Activated CD8-positive, alpha-beta T cell treated with anti-CD3 and anti-CD28 coated beads, Interleukin-2, amount 10 ng/mL, durations not matched to agents 7 days and 5 days (primary cell): ENCODE measurements around the gene ZNF837. TPM values are rescaled to one million over a fixed set of nuclear protein-coding genes. Genes with fewer than 3 reads are reported as not detected.

Experiments
- ATAC-seq: fragments of 150-1000 bp; cut with Tn5 transposase; one replicate; pipeline ENCODE4 v1.10.0; 2021; ENCODE audit warnings: moderate library complexity
- CTCF ChIA-PET: fragments of 350-600 bp; sonication (Branson Sonifier 250); formaldehyde crosslinking; loops from one replicate; lab custom pipeline; 2021; ENCODE audit warnings: antibody characterized with exemption; lab: Charles Lee
- POLR2A ChIA-PET: fragments of 350-600 bp; sonication (Branson Sonifier 250); formaldehyde crosslinking; loops from one replicate; lab custom pipeline; 2021; ENCODE audit warnings: antibody characterized with exemption; lab: Charles Lee
- DNase-seq: peaks from one replicate; pipeline ENCODE4 v3.0.0-alpha.2; 2020
- H3K27ac Mint-ChIP-seq: one replicate; pipeline ENCODE4 v1.8.0; 2021; ENCODE audit warnings: mild to moderate bottlenecking, mixed read lengths
- H3K27me3 Mint-ChIP-seq: one replicate; pipeline ENCODE4 v1.8.0; 2021; ENCODE audit warnings: low read depth, mixed read lengths
- H3K36me3 Mint-ChIP-seq: one replicate; pipeline ENCODE4 v1.8.0; 2021; ENCODE audit warnings: low read depth, mixed read lengths
- H3K4me1 Mint-ChIP-seq: one replicate; pipeline ENCODE4 v1.8.0; 2021; ENCODE audit warnings: low read depth, mixed read lengths
- H3K4me3 Mint-ChIP-seq: one replicate; pipeline ENCODE4 v1.8.0; 2021; ENCODE audit warnings: mild to moderate bottlenecking, mixed read lengths
- H3K9me3 Mint-ChIP-seq: one replicate; pipeline ENCODE4 v1.8.0; 2022; ENCODE audit warnings: mixed read lengths; ENCODE audit not compliant: insufficient read depth
- total RNA-seq, 2 experiments: library from RNA; stranded (reverse); gene quantifications; one replicate each; pipeline ENCODE4 v1.2.3, GENCODE V29; 2021

Gene ZNF837
- 1 to 10 TPM; 1.3 to 1.5 TPM for total RNA-seq

DNA sequence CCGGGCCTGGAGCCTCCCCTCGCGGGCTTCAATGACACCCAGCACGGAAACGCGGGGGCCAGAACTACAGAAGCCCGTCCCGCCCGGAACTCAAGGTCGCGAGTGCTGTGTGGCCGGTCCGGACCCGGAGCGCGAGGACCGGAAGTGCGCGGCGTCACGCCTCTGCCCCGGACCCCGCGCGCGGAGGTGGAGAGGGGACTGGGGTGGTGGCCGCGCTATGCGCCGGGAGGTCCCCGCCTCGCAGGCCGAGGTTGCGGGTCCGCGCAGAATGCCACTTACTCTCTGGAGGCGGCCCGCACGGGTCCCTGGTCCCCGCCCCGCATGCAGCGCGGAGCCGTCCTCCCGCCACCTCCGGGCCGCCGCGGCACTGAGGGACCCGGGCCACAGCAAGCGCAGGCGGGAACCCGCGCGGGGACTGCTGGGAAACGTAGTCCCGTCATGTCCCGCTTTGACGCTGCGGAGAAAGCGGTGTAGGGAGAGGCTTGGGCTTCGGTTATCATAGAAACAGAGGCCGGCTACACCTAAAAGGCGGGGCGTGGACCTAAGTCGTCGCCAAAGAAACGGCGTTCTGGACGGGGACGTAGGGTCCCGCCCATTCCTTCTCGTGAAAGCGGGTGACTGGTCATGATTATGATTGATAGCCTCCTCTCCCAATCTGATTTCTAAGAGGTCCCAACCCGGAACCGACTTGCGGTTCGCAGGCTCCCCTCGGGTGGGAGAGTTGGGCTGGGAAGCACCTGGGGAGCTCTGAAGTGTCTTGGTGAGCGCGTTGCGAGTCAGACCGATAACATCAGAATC lies at the start of gene ZNF837:
ZNF837 (minus strand) TSS at position 369 of the 798 bp plus-strand sequence. CDS start 11,698 bp downstream, outside the sequence.
- Mint-ChIP-seq H3K36me3 (no peaks in the 10 kb centered on the region), H3K4me1 (peaks cover 39% of the 10 kb centered on the region), H3K9me3 (no peaks in the 10 kb centered on the region), H3K27ac (peak within 1 kb of the TSS; percentile 94), H3K27me3 (no peaks in the 10 kb centered on the region), H3K4me3 (peak within 1 kb of the TSS; percentile 82)
- ATAC-seq (peak; percentile 90), DNase-seq (peak; percentile 99)
- POLR2A ChIA-PET: interaction anchor here (1.0 to 1.5 kb wide), 2 partner anchors 18 to 24 kb away, joined by 3 to 15 read pairs; partner anchors contain the start of gene ZNF497
- CTCF ChIA-PET: interaction anchor here (0.7 kb wide), 1 partner anchor 28 kb away, joined by 3 read pairs; the partner anchor contains the start of gene ZNF584

- peaks cover 50% of the 10 kb centered on the region for H3K36me3 Mint-ChIP-seq
- no peaks in the 10 kb centered on the region for H3K27me3 Mint-ChIP-seq
- ATAC-seq: no peak
- ChIA-PET CTCF (no interaction called here), POLR2A (no interaction called here)
- no peaks in the 10 kb centered on the region for H3K4me1 Mint-ChIP-seq
- peaks cover 37% of the 10 kb centered on the region for H3K9me3 Mint-ChIP-seq
- no peak for DNase-seq
- H3K4me3 Mint-ChIP-seq: no peak overlapping the region
- no peak overlapping the region for H3K27ac Mint-ChIP-seq
Observed at GRCh38 chr19:58429745-58430144, 48.9 kb upstream of the ZNF837 start.

DNA sequence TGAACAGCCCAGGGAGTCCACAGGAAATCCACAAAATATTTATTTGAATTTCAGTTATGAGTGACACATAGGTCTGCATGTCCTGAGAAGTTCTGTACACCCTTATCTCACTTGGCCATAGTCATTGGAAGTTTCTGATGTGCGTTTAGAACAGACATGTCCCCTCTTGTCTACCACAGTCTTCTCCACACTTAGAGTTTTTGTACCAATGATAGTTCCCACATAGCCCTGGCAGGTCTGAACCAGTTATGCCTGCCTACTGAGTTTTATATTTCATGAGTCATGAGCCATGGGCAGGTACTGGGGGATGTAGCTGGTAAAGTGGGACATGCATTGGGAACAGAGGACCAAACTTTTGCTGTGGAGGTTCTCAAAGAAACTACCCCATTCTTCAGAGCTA lies 47.8 kb upstream of the ZNF837 start:
- DNase-seq: no peak
- Mint-ChIP-seq H3K27ac (no peak overlapping the region), H3K27me3 (no peaks in the 10 kb centered on the region), H3K36me3 (peaks cover 38% of the 10 kb centered on the region), H3K4me1 (no peaks in the 10 kb centered on the region), H3K4me3 (no peak overlapping the region), H3K9me3 (peaks cover 29% of the 10 kb centered on the region)
- ChIA-PET CTCF (no interaction called here), POLR2A (no interaction called here)
- ATAC-seq: no peak

DNA sequence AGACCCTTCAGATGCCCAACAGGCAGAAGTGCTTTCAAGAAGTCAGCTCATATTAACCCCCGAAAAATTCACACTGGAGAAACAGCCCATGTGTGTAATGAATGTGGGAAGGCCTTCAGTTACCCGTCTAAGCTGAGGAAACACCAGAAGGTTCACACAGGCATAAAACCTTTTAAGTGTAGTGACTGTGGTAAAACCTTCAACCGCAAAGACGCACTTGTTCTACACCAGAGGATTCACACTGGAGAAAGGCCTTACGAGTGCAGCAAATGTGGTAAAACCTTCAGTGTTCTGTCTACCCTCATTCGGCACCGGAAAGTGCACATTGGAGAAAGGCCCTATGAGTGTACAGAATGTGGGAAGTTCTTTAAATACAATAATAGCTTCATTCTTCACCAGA lies 36.2 kb upstream of the ZNF837 start:
- Mint-ChIP-seq H3K27ac (no peak overlapping the region), H3K4me3 (no peak overlapping the region), H3K27me3 (no peaks in the 10 kb centered on the region), H3K9me3 (no peaks in the 10 kb centered on the region), H3K36me3 (peaks cover 44% of the 10 kb centered on the region), H3K4me1 (no peaks in the 10 kb centered on the region)
- DNase-seq (no peak), ATAC-seq (no peak)
- ChIA-PET CTCF (interaction anchor here (1.8 kb wide), 1 partner anchor 9 kb away, joined by 4 read pairs; the partner anchor contains the start of gene ZNF584), POLR2A (interaction anchor here (0.7 kb wide), 1 partner anchor 55 kb away, joined by 3 read pairs; no protein-coding TSS in a partner anchor)

DNA sequence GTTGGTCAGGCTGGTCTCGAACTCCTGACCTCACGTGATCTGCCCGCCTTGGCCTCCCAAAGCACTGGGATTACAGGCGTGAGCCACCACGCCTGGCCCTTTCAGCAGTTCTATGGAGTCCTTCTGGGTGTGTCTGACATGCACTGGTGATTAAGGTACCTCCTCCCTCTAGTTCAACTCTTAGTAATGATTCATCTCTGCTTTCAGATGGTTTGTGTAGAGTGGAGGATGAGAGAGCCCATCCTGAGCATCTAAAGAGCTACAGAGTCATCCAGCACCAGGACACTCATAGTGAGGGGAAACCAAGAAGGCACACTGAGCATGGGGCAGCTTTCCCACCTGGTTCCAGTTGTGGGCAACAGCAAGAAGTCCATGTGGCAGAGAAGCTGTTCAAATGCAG lies 35.8 kb upstream of the ZNF837 start:
- Mint-ChIP-seq H3K4me3 (no peak overlapping the region), H3K27ac (no peak overlapping the region), H3K27me3 (no peaks in the 10 kb centered on the region), H3K36me3 (peaks cover 43% of the 10 kb centered on the region), H3K4me1 (no peaks in the 10 kb centered on the region), H3K9me3 (no peaks in the 10 kb centered on the region)
- ATAC-seq (no peak), DNase-seq (no peak)
- ChIA-PET POLR2A (interaction anchor here (0.7 kb wide), 1 partner anchor 55 kb away, joined by 3 read pairs; no protein-coding TSS in a partner anchor), CTCF (interaction anchor here (1.8 kb wide), 1 partner anchor 8 kb away, joined by 4 read pairs; the partner anchor contains the start of gene ZNF584)

DNA sequence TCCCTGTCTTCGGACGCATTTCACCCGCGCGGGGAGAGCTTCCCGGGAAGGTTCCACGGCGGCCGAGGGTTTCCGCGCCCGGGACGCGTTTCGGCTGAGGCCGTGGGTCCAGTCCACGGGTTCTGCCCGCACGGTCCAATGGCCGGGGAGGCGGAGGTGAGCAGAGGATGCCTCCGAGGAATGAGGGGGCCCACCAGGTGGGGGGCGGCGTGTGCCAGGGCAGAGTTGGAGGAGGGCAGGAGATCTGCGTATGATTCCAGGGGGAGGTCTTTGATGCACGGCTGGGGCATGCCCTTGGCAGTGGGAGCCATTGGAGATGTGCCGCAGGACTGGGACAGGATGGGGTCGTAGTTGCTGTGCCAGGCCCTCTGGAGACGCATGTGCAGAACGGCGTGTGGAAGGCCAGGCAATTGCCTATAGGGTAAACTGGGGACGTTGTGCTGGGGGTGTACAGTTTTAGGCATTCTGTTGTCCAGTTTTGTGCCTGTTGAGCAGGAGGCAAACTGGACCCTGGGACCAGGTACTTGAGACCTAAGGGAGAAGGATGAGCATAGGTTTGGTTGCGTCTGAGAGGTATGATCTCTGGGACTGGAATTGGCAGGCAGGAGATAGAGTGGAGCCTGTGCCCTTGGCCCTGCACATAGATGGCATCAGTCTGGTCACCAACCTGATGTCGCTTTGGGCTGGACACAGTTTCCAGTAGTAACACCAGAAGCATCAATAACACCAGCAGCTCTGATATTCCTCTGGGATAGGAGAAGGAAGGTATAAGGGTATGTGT lies 28.4 kb upstream of the ZNF837 start:
- Mint-ChIP-seq H3K27me3 (no peaks in the 10 kb centered on the region), H3K36me3 (peaks cover 15% of the 10 kb centered on the region), H3K4me1 (peaks cover 33% of the 10 kb centered on the region), H3K9me3 (no peaks in the 10 kb centered on the region), H3K4me3 (peak overlapping the region; percentile 96), H3K27ac (peak overlapping the region; percentile 68)
- DNase-seq: peak; percentile 43
- CTCF ChIA-PET: interaction anchor here (0.6 to 1.5 kb wide), 9 partner anchors 8 to 105 kb away, joined by 3 to 4 read pairs (median 3); partner anchors contain the start of gene ZNF497
- POLR2A ChIA-PET: interaction anchor here (0.8 to 1.0 kb wide), 2 partner anchors 31 to 146 kb away, joined by 3 to 4 read pairs; partner anchors contain the start of genes CHMP2A and ZNF132
- ATAC-seq: peak; percentile 20

DNA sequence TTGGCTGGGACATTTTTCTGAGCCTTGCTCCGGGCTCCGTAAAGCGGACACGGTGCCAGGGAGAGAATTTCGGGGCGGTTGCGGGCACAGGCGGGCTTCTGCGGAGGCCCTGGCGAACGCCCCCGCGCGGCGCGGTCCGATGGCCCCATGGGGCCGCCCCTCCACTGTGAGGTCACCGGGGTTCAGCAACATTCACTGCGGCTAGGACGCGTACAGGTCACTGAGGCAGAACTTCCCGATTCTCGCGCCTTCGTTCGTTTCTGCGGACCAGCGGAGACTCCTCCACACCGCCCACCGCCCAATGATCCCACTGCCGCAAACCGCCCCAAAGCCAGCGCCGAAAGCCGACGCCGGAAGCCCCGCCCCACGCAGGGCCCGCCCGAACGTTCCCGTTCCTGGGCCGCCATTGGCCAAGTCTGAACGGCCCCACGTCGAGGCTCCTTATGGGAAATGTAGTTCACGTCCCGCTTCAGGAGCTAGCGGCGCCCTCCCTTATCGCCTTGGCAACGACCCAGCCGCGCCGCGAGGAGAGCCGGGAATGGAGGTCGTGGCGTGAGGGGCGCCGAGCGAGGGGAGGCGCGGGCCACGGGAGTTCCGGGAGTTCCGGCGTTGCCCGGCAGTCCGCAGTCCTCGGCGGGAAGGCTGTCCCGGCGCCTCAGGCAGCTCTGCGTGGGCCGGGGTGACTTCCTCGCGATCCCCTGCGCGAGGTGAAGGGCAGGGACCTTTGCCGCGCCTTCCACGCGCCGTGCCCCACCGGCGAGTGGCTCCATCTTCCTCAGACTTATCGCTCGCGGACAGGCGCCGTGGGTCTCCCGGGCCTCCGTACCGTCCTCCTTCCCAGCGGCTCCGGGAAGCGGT lies 27.6 kb upstream of the ZNF837 start, which contains the start of gene ZNF584:
ZNF584 (plus strand) TSS at position 498 of the 858 bp plus-strand sequence. CDS start 499 bp downstream, outside the sequence.
- peaks cover 38% of the 10 kb centered on the region for H3K4me1 Mint-ChIP-seq
- peak within 1 kb of the TSS; percentile 95 for H3K27ac Mint-ChIP-seq
- H3K9me3 Mint-ChIP-seq: no peaks in the 10 kb centered on the region
- H3K4me3 Mint-ChIP-seq: peak within 1 kb of the TSS; percentile 96
- DNase-seq (peak; percentile 96), ATAC-seq (peak; percentile 95)
- no peaks in the 10 kb centered on the region for H3K27me3 Mint-ChIP-seq
- POLR2A ChIA-PET: interaction anchor here (0.8 to 1.0 kb wide), 2 partner anchors 32 to 147 kb away, joined by 3 to 4 read pairs; partner anchors contain the start of genes CHMP2A and ZNF132
- CTCF ChIA-PET: interaction anchor here (0.6 to 1.4 kb wide), 8 partner anchors 9 to 106 kb away, joined by 3 to 4 read pairs (median 3); partner anchors contain the start of gene ZNF497
- H3K36me3 Mint-ChIP-seq: peaks cover 12% of the 10 kb centered on the region

GRCh38 chr19:58407658-58408151 lies 26.9 kb upstream of the ZNF837 start:
- peak; percentile 7 for ATAC-seq
- no peaks in the 10 kb centered on the region for H3K9me3 Mint-ChIP-seq
- peak overlapping the region; percentile 95 for H3K27ac Mint-ChIP-seq
- CTCF ChIA-PET: interaction anchor here (1.0 to 1.1 kb wide), 3 partner anchors 10 to 112 kb away, joined by 3 to 4 read pairs (median 4); partner anchors contain the start of gene ZBTB45
- POLR2A ChIA-PET: interaction anchor here (1.0 kb wide), 1 partner anchor 32 kb away, joined by 4 read pairs; the partner anchor contains the start of gene ZNF132
- H3K4me3 Mint-ChIP-seq: peak overlapping the region; percentile 96
- H3K4me1 Mint-ChIP-seq: peaks cover 42% of the 10 kb centered on the region
- H3K27me3 Mint-ChIP-seq: no peaks in the 10 kb centered on the region
- DNase-seq: peak; percentile 31
- H3K36me3 Mint-ChIP-seq: peaks cover 12% of the 10 kb centered on the region

GRCh38 chr19:58406818-58407657 lies 26.2 kb upstream of the ZNF837 start:
- DNase-seq (no peak), ATAC-seq (no peak)
- no peaks in the 10 kb centered on the region for H3K9me3 Mint-ChIP-seq
- H3K4me3 Mint-ChIP-seq: peak overlapping the region; percentile 96
- POLR2A ChIA-PET: interaction anchor here (0.7 kb wide), 1 partner anchor 20 kb away, joined by 3 read pairs; the partner anchor contains the start of gene RPS5
- H3K27me3 Mint-ChIP-seq: no peaks in the 10 kb centered on the region
- peak overlapping the region; percentile 95 for H3K27ac Mint-ChIP-seq
- CTCF ChIA-PET: interaction anchor here (1.1 kb wide), 2 partner anchors 80 to 113 kb away, joined by 3 read pairs; partner anchors contain the start of genes ZBTB45 and ZSCAN22
- H3K4me1 Mint-ChIP-seq: peaks cover 42% of the 10 kb centered on the region
- H3K36me3 Mint-ChIP-seq: peaks cover 10% of the 10 kb centered on the region
